WTC11 (cell line): ENCODE measurements around the gene DNAJB11. TPM values are rescaled to one million over a fixed set of nuclear protein-coding genes. Genes with fewer than 3 reads are reported as not detected.

Experiments used
- ATAC-seq: fragments of 200-7000 bp; cut with Tn5 transposase; 2 replicates; pipeline ENCODE4 v1.10.0; 2021; ENCODE audit warnings: mild to moderate bottlenecking, moderate library complexity
- CTCF ChIA-PET: fragments of 300-600 bp; sonication (Branson Sonifier 250); formaldehyde crosslinking; loops from one replicate; lab custom pipeline; 2021; ENCODE audit warnings: antibody characterized with exemption; lab: Charles Lee
- POLR2A ChIA-PET: fragments of 350-600 bp; sonication (Branson Sonifier 250); formaldehyde crosslinking; loops from one replicate; lab custom pipeline; 2021; ENCODE audit warnings: antibody characterized with exemption; lab: Charles Lee
- DNase-seq: peaks from one replicate; pipeline ENCODE4 v3.0.0; 2021; ENCODE audit warnings: low spot score
- H3K27ac Mint-ChIP-seq: 2 replicates; pipeline ENCODE4 v1.8.0; 2021; ENCODE audit warnings: mixed read lengths
- H3K27me3 Mint-ChIP-seq: 2 replicates; pipeline ENCODE4 v1.8.0; 2021; ENCODE audit warnings: low read depth, mild to moderate bottlenecking, moderate library complexity, mixed read lengths
- H3K36me3 Mint-ChIP-seq: 2 replicates; pipeline ENCODE4 v1.8.0; 2021; ENCODE audit warnings: mixed read lengths
- H3K4me1 Mint-ChIP-seq: 2 replicates; pipeline ENCODE4 v1.8.0; 2022; ENCODE audit warnings: mixed read lengths
- H3K4me3 Mint-ChIP-seq: 2 replicates; pipeline ENCODE4 v1.8.0; 2021; ENCODE audit warnings: mild to moderate bottlenecking, moderate library complexity, mixed read lengths
- H3K9me3 Mint-ChIP-seq: 2 replicates; pipeline ENCODE4 v1.8.0; 2021; ENCODE audit warnings: mixed read lengths
- ERG ChIP-seq: fragments of 250-450 bp; sonication (Bioruptor Pico); IDR thresholded peaks from 2 replicates; pipeline ENCODE4 v1.8.0; 2021; ENCODE audit warnings: mild to moderate bottlenecking
- ESRRA ChIP-seq: sonication (generic); formaldehyde crosslinking; IDR thresholded peaks from 2 replicates; pipeline ENCODE4 v1.8.1; 2022; ENCODE audit warnings: mild to moderate bottlenecking, missing genetic modification reagents, borderline replicate concordance
- ETV6 ChIP-seq: sonication (generic); formaldehyde crosslinking; IDR thresholded peaks from 2 replicates; pipeline ENCODE4 v1.8.1; 2022; ENCODE audit warnings: mild to moderate bottlenecking, missing genetic modification reagents
- FOXJ3 ChIP-seq: sonication (generic); formaldehyde crosslinking; IDR thresholded peaks from 2 replicates; pipeline ENCODE4 v1.9.0; 2021; ENCODE audit warnings: missing genetic modification reagents, mild to moderate bottlenecking, borderline replicate concordance
- FOXK1 ChIP-seq: sonication (generic); formaldehyde crosslinking; IDR thresholded peaks from 2 replicates; pipeline ENCODE4 v1.8.0; 2022; ENCODE audit warnings: mild to moderate bottlenecking, moderate library complexity, missing genetic modification reagents
- FOXP1 ChIP-seq: sonication (generic); formaldehyde crosslinking; IDR thresholded peaks from 2 replicates; pipeline ENCODE4 v1.8.0; 2022; ENCODE audit warnings: missing genetic modification reagents, mild to moderate bottlenecking, moderate library complexity, borderline replicate concordance
- FOXP4 ChIP-seq: sonication (generic); formaldehyde crosslinking; IDR thresholded peaks from 2 replicates; pipeline ENCODE4 v1.8.0; 2022; ENCODE audit warnings: mild to moderate bottlenecking, missing genetic modification reagents
- JAZF1 ChIP-seq: fragments of 250-450 bp; sonication (Bioruptor Pico); IDR thresholded peaks from 2 replicates; pipeline ENCODE4 v1.9.0; 2021; ENCODE audit warnings: moderate library complexity, mild to moderate bottlenecking, inconsistent platforms
- KAT7 ChIP-seq: sonication (generic); formaldehyde crosslinking; IDR thresholded peaks from 2 replicates; pipeline ENCODE4 v1.8.1; 2023; ENCODE audit warnings: missing genetic modification reagents, mild to moderate bottlenecking, borderline replicate concordance
- MLX ChIP-seq: sonication (generic); formaldehyde crosslinking; IDR thresholded peaks from 2 replicates; pipeline ENCODE4 v1.8.1; 2023; ENCODE audit warnings: mild to moderate bottlenecking, missing genetic modification reagents, moderate library complexity
- MYBL2 ChIP-seq: sonication (generic); formaldehyde crosslinking; IDR thresholded peaks from 2 replicates; pipeline ENCODE4 v1.8.1; 2023; ENCODE audit warnings: mild to moderate bottlenecking, moderate library complexity, missing genetic modification reagents
- NFYB ChIP-seq: sonication (generic); formaldehyde crosslinking; conservative IDR thresholded peaks from 2 replicates; pipeline ENCODE4 v1.8.0; 2022; ENCODE audit warnings: low read depth, missing genetic modification reagents
- NR1H2 ChIP-seq: sonication (generic); formaldehyde crosslinking; IDR thresholded peaks from 2 replicates; pipeline ENCODE4 v1.9.0; 2021; ENCODE audit warnings: mild to moderate bottlenecking, moderate library complexity, missing genetic modification reagents
- RORB ChIP-seq: fragments of 250-450 bp; sonication (Bioruptor Pico); IDR thresholded peaks from 2 replicates; pipeline ENCODE4 v1.9.0; 2021; ENCODE audit warnings: mild to moderate bottlenecking
- SOX15 ChIP-seq: fragments of 250-450 bp; sonication (Bioruptor Pico); IDR thresholded peaks from 2 replicates; pipeline ENCODE4 v1.9.0; 2021; ENCODE audit warnings: mild to moderate bottlenecking
- TP53 ChIP-seq: sonication (generic); formaldehyde crosslinking; IDR thresholded peaks from 2 replicates; pipeline ENCODE4 v1.8.1; 2023; ENCODE audit warnings: mild to moderate bottlenecking, missing genetic modification reagents
- ZMAT4 ChIP-seq: fragments of 250-450 bp; sonication (Bioruptor Pico); IDR thresholded peaks from 2 replicates; pipeline ENCODE4 v1.9.0; 2021; ENCODE audit warnings: mild to moderate bottlenecking
- ZNF219 ChIP-seq: sonication (generic); formaldehyde crosslinking; IDR thresholded peaks from 2 replicates; pipeline ENCODE4 v1.8.0; 2023; ENCODE audit warnings: missing genetic modification reagents, mild to moderate bottlenecking, borderline replicate concordance
- ZNF671 ChIP-seq: fragments of 250-450 bp; sonication (Bioruptor Pico); IDR thresholded peaks from 2 replicates; pipeline ENCODE4 v1.8.0; 2021; ENCODE audit warnings: mild to moderate bottlenecking
- ZSCAN18 ChIP-seq: fragments of 250-450 bp; sonication (Bioruptor Pico); IDR thresholded peaks from 2 replicates; pipeline ENCODE4 v2.1.2; 2022; ENCODE audit warnings: mild to moderate bottlenecking, moderate library complexity
- total RNA-seq: library from RNA; stranded (reverse); gene quantifications from 3 replicates; pipeline ENCODE4 v1.2.3, GENCODE V29; 2021
- TF ChIP-seq, protein P1 (sequence below): fragments of 250-450 bp; sonication (Bioruptor Pico); conservative IDR thresholded peaks from 2 replicates; pipeline ENCODE4 v1.9.0; 2021; ENCODE audit warnings: mild to moderate bottlenecking
- TF ChIP-seq, protein P2 (sequence below): fragments of 200-600 bp; IDR thresholded peaks from 2 replicates; pipeline ENCODE4 v1.8.0; 2022; ENCODE audit warnings: antibody characterized with exemption

The DNAJB11 gene
- total RNA-seq, 1 experiment from 2014 or later: 56.3 TPM

- Mint-ChIP-seq H3K27me3 (no peaks in the 10 kb centered on the region), H3K9me3 (no peaks in the 10 kb centered on the region), H3K36me3 (peaks cover 31% of the 10 kb centered on the region), H3K27ac (no peak overlapping the region), H3K4me1 (no peaks in the 10 kb centered on the region), H3K4me3 (no peak overlapping the region)
- DNase-seq (no peak), ATAC-seq (no peak)
- POLR2A ChIA-PET: interaction anchor here (0.7 to 1.8 kb wide), 2 partner anchors 203 to 1161 kb away, joined by 4 to 5 read pairs; no protein-coding TSS in a partner anchor
- CTCF ChIA-PET: interaction anchor here (1.3 to 1.6 kb wide), 2 partner anchors 28 to 30 kb away, joined by 7 to 9 read pairs; no protein-coding TSS in a partner anchor
- TF ChIP-seq, protein P1, sequence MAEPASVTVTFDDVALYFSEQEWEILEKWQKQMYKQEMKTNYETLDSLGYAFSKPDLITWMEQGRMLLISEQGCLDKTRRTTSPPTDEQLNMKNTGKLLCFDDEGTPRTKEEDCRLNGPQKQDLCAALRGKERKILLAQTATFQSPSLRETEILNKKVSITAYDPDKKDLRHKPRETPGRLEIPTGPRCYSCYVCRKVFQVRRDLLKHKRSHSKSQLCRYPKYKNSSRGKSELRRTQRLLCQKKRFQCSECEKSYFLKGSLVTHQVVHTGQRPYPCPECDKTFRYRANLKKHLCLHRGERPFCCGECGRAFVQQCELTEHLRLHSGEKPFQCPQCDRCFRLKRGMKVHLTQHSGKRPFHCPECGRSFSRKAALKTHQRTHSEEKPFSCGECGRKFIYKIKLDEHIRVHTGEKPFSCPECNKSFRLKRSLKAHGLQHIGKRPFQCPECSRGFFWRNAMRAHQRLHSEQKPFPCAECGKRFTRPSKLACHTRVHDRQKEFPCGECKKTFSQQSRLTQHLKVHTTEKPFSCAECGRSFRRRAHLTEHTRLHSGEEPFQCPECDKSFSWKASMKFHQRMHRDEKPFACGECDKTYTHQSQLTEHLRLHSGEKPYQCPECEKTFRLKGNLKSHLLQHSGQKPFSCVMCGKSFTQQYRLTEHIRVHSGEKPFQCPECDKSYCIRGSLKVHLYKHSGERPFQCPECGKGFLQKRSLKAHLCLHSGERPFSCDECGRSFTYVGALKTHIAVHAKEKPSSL (CRISPR knock-in tag): no peak
- no peak for TF ChIP-seq ERG (CRISPR knock-in tag)
- no peak for TF ChIP-seq MYBL2
- no peak for TF ChIP-seq ZNF671
- TF ChIP-seq ZNF219 (CRISPR knock-in tag): no peak
- TF ChIP-seq ESRRA (CRISPR knock-in tag): no peak
- TF ChIP-seq ETV6 (CRISPR knock-in tag): no peak
- TF ChIP-seq NFYB (CRISPR knock-in tag): no peak
- TF ChIP-seq KAT7: no peak
- TF ChIP-seq NR1H2: no peak
- no peak for TF ChIP-seq JAZF1 (CRISPR knock-in tag)
- TF ChIP-seq ZSCAN18 (CRISPR knock-in tag): no peak
- no peak for TF ChIP-seq FOXP1 (CRISPR knock-in tag)
- no peak for TF ChIP-seq RORB (CRISPR knock-in tag)
These were observed 16.7 kb downstream of the DNAJB11 start for GRCh38 chr3:186587183-186587582.

- POLR2A ChIA-PET: interaction anchor here (1.1 kb wide), 1 partner anchor 28 kb away, joined by 4 read pairs; no protein-coding TSS in a partner anchor
- Mint-ChIP-seq H3K27me3 (no peaks in the 10 kb centered on the region), H3K4me1 (no peaks in the 10 kb centered on the region), H3K4me3 (no peak overlapping the region), H3K27ac (no peak overlapping the region), H3K36me3 (peaks cover 20% of the 10 kb centered on the region), H3K9me3 (no peaks in the 10 kb centered on the region)
- no peak for DNase-seq
- ATAC-seq: no peak
- CTCF ChIA-PET: interaction anchor here (0.7 to 1.9 kb wide), 9 partner anchors 18 to 261 kb away, joined by 3 to 21 read pairs (median 5); partner anchors contain the start of genes AHSG and DNAJB11
- TF ChIP-seq ZNF219 (CRISPR knock-in tag): no peak
- no peak for TF ChIP-seq FOXP4 (CRISPR knock-in tag)
- TF ChIP-seq TP53 (CRISPR knock-in tag): no peak
- no peak for TF ChIP-seq FOXK1 (CRISPR knock-in tag)
- TF ChIP-seq, protein P2, sequence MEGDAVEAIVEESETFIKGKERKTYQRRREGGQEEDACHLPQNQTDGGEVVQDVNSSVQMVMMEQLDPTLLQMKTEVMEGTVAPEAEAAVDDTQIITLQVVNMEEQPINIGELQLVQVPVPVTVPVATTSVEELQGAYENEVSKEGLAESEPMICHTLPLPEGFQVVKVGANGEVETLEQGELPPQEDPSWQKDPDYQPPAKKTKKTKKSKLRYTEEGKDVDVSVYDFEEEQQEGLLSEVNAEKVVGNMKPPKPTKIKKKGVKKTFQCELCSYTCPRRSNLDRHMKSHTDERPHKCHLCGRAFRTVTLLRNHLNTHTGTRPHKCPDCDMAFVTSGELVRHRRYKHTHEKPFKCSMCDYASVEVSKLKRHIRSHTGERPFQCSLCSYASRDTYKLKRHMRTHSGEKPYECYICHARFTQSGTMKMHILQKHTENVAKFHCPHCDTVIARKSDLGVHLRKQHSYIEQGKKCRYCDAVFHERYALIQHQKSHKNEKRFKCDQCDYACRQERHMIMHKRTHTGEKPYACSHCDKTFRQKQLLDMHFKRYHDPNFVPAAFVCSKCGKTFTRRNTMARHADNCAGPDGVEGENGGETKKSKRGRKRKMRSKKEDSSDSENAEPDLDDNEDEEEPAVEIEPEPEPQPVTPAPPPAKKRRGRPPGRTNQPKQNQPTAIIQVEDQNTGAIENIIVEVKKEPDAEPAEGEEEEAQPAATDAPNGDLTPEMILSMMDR: no peak
- no peak for TF ChIP-seq SOX15 (CRISPR knock-in tag)
- TF ChIP-seq ZMAT4 (CRISPR knock-in tag): no peak
- no peak for TF ChIP-seq MLX (CRISPR knock-in tag)
- no peak for TF ChIP-seq FOXJ3 (CRISPR knock-in tag)
These were observed 18.1 kb downstream of the DNAJB11 start for GRCh38 chr3:186588632-186589031.
